ENCODE results near the gene SLC39A10. TPM values are rescaled to one million over a fixed set of nuclear protein-coding genes. Genes with fewer than 3 reads are reported as not detected.

Gene SLC39A10
- total and polyA plus RNA-seq, 10 of the 15 experiments (the other 5 are each of a cell fraction or from before 2014, with no cell fraction given) = 2.0 to 23.6 (median 7.9) TPM

GRCh38 chr2:195657634-195658540 is 861 bp downstream of the SLC39A10 start (continued):
- no peak for TF ChIP-seq E2F8 (IDR thresholded peaks at IDR 0.05; ENCODE audit: low read depth, partially characterized antibody)
- peak; percentile 34 for TF ChIP-seq SKIL (IDR thresholded peaks at IDR 0.05; ENCODE audit: low read depth, poor library complexity, severe bottlenecking)
- TF ChIP-seq NFYA (IDR thresholded peaks at IDR 0.05; ENCODE audit: borderline replicate concordance, low read depth, low read length) = no peak
- TF ChIP-seq MAX (IDR thresholded peaks at IDR 0.05; ENCODE audit: low read depth, low read length) = peak; percentile 79
- TF ChIP-seq FOS (IDR thresholded peaks at IDR 0.05; ENCODE audit: borderline replicate concordance, extremely low read depth, insufficient read length) = no peak
- no peak for TF ChIP-seq E2F4 (IDR thresholded peaks at IDR 0.05; ENCODE audit: low read depth, low read length)
- no peak for TF ChIP-seq ZNF207 (IDR thresholded peaks at IDR 0.05; ENCODE audit: borderline replicate concordance)
- no peak for TF ChIP-seq TCF7 (IDR thresholded peaks at IDR 0.05; ENCODE audit: borderline replicate concordance)
- TF ChIP-seq IRF5 (IDR thresholded peaks at IDR 0.05; ENCODE audit: borderline replicate concordance) = no peak
- no peak for TF ChIP-seq ATF7 (IDR thresholded peaks at IDR 0.05; ENCODE audit: low read depth)
- TF ChIP-seq CREM (IDR thresholded peaks at IDR 0.05; ENCODE audit: low read depth) = peak; percentile 50; the same call in 1 of the 2 replicates
- no peak for TF ChIP-seq HCFC1 (IDR thresholded peaks at IDR 0.05; ENCODE audit: low read length)
- TF ChIP-seq PBX3 (IDR thresholded peaks at IDR 0.05; ENCODE audit: insufficient replicate concordance, low read depth, low read length) = no peak
- TF ChIP-seq REST (IDR thresholded peaks at IDR 0.05; ENCODE audit: low read depth, low read length) = no peak
- TF ChIP-seq NFIC (IDR thresholded peaks at IDR 0.05; ENCODE audit: low read depth, low read length) = no peak

All from GM12878 (cell line).